DMS53 (cell line): ENCODE data around the gene TOP1.

Experiments used
- DNase-seq: peaks from one replicate; lab custom pipeline; 2025; lab: John Stamatoyannopoulos, UW

Gene TOP1

DNA sequence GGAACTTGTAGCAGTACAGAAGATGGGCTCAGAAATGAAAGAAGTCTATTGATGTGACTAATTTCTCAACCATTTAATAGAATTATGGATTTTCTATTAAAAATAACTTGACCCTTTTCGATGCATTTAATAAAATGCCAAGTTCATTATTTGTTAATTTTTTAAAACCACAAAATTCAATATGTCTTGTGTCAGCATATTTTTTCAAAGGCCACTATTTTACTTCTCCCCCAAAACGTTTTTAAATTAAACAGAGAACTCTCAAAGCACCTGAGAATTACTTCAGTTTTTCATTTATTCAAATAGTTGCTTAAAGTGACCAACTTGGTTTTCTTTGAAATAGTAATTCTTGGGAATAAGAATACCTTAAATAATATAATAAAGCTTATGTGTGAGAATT, 8.6 kb downstream of the TOP1 start:
- DNase-seq, result no peak

DNA sequence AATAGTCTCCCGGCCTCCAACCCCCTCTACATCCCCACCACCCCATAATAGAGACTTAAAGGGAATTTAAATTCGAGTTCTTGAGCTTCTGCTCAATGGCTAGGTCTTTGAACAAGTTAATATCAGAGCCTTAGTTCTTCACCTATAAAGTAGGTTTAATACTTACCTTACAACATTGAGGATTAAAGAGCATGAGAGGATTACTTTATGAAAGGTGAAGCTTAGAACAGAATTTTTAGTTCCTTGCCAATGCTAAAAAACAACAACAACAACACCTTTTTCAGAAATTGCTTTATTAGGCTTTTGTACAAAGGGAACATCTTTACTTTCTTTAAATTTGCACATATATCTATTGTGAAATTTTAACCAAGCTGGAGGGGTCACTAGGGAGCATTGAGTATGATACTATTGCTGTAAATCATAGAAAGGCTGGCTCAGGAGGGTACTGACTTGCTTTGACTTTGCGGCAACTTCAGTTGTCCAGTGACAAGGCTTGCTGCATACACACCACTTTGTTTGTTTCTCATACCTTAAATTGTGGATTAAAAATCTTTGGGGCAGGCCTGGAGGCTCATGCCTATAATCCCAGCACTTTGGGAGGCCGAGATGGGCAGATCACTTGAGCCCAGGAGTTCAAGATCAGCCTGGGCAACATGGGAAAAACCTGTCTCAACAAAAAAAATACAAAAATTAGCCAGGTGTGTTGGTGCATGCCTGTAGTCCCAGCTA, 9.7 kb downstream of the TOP1 start:
- DNase-seq, result no peak

DNA sequence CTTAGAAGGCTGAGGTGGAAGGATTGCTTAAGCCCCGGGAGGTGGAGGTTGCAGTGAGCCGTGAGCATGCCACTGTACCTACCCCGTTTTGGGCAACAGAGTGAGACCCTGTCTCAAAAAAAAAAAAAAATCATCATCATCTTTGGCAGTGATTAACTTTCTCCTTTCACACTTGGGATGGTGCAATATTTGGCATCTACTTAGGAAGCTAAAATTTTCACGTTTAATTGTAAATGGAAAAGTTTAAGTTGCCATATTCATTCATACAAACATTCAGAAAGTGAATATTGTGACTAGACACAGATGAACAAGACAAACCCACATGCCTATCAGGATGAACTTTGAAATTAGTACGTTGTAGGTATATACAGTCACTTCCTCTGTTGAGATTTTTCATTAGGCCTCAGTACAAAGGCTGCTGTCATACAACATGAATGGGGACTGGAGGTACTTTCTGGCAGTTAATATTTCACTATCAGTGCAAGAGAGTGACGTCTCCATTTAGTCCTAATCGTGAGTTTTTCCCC, 10.3 kb downstream of the TOP1 start:
- no peak for DNase-seq

DNA sequence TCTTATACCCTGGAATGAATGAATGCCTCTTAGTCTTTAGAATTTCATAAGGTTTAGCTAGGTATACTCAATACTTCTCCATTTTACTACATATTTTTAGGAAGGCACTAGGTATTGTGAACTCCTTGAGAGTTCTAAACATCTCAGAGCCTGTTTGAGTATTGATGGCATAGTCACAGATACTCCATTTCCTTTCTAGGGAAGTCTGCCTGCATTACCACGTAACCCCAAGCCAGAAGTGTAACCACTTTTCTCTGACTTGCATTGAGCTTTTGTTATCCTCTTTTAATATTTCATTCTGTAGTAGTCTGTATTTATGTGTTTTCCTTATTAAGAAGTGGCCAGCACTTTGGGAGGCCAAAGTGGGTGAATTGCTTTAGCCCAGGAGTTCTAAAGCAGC, 12.2 kb downstream of the TOP1 start:
- DNase-seq, result no peak

DNA sequence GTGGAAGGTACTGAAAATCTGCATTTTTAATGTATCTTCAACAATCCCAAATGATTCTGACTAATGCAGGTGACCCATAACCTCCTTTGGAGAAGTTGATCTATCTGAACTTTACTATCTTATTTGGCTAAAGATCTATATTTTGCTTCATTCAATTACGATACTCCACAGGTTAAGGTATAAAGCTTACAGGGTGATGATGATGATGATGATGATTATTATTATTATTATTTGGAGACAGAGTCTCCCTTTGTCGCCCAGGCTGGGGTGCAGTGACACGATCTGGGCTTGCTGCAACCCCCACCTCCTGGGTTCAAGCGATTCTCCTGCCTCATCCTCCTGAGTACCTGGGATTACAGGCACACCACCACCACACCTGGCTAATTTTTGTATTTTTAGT, 13.1 kb downstream of the TOP1 start:
- DNase-seq, result no peak

DNA sequence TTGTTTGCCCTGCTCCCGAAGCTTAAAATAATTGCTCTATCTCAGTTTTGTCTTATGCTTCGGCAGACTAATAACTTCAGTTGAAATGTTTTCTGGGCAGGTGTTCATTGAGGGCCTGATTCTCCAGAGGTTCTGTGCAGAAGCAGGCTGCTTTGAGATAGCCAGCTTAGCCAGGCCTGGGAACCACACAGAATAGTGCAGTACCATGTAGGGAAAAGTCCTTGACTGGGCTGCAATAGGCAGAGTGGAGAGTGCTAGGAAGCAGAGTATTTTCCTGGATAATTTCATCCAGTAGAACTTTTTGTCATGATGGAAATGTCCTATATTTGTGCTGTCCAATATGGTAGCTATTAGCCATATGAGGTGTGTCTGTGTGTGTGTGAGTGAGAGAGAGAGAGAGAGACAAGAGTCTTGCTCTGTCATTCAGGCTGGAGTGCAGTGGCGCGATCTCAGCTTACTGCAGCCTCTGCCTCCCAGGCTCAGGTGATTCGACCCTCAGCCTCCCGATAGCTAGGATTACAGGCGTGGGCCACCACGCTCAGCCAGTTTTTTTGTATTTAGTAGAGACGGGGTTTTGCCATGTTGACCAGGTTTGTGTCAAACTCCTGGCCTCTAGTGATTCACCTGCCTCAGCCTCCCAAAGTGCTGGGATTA, 15.9 kb downstream of the TOP1 start:
- no peak for DNase-seq

DNA sequence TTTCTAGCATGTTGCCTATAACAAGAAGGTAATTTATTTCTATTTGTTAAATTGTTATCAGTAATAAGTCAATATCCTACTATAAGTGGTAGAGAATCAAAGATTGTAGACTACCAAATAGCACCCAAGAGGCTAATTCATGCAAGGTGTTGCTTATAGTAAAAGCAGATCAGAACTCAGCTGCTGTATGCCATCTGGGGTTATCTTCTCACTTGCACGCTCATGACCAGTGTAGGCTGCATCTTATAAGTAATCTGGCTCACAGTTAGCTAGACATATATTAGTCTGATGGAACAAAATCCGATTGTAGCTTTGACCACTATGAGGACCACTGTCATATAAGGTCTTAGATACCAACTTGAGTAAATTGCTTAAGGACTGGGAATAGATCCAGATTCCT, 17.0 kb downstream of the TOP1 start:
- DNase-seq, result no peak

DNA sequence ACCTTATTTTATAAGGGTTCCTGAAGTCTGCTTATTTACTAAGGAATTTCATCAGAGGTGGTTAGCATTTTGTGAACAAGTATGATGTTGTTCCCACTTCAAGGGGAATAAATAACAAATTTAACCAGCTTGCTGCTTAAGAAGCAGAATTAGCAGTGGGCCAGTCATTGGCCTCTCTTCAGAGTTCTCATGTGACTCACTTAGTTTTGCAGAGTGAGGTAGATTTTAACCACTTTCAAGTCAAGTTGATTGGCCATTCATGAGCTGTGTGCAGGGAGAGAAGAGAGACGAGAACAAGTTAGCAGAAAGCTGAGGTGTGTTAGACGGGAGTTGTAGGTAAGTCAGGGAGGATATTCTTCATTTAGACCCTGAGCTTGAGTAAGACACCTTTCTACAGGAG, 18.1 kb downstream of the TOP1 start:
- no peak for DNase-seq

DNA sequence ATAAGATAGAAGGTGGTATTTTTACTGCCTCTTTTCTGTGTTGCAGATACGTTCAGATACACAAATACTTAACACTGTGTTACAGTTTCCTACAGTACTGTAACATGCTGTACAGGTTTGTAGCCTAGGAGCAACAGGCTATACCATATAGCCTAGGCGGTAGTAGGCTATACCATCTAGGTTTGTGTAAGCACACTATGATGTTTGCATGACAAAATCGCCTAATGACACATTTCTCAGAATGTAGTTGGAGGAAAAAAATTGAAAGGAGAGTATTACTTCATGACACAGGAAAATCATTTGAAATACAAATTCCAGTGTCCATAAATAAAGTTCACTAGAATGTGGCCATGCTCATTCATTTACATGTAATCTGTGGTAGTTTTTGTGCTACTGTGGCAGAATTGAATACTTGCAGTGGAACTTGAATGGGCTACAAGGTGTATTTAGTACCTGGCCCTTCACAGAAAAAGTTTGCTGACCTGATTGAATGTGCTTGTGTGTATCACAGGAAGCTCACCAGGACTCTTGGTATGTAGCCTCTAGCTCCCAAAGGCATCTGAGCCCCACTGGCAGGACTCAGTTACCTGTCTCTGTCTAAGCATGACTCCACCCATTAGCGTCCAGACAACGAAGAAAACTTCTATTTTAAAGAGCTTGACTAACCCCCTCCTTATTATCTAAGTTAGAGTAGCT, 18.8 kb downstream of the TOP1 start:
- no peak for DNase-seq

DNA sequence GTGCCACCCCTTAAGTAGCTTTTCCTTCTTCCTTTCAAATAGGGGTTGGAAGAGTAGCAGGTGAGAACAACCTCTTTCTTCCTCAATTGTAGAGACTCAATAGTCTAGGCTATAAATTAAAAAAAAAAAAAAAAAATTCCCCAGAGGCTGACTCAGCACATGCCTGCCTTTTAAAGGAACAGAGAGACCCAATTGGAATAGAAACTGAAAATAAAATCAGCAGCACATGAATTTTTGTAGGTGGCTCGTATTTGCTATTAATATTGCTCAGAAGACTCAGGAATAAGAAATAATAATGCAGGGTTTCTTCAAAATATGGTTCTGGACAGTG, 19.3 kb downstream of the TOP1 start:
- no peak for DNase-seq

DNA sequence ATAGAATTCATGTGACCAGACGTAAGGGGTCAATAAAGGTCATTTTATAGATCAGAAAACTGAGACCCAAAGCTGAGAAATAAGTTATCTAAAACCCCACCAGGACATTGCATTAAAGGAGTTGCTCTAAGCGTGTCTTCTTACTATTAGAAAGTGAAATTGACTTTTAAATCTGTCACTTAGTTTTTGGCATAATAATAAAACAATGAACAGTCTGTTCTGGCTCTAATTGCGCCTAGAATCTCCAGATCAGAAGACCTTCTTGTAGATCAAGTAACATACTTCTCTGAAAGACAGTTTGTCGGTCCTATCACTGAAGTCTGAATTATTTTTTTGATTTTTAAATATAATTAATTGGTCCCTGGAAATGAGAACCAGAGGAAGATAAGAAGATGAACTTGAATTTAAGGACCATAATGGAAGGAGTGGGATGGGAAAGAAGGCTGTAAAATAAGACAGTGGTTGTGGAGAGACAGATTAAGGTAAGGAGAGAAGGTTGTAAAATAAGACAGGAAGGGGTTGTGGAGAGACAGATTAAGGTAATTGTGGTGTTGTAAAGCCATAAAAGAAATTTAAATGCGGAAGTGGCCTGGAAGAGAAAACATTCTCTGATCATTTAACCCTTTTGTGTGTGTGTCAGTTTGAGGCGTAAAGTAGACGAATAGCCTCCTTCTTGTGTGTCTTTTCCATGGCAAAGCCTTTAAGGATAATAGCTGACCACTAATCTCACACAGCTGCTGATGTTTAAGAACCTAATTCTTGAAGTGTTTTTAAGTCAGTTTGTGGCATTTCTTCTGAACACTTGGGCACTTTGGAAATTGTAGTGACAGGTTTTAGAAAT, 20.1 kb downstream of the TOP1 start:
- no peak for DNase-seq

DNA sequence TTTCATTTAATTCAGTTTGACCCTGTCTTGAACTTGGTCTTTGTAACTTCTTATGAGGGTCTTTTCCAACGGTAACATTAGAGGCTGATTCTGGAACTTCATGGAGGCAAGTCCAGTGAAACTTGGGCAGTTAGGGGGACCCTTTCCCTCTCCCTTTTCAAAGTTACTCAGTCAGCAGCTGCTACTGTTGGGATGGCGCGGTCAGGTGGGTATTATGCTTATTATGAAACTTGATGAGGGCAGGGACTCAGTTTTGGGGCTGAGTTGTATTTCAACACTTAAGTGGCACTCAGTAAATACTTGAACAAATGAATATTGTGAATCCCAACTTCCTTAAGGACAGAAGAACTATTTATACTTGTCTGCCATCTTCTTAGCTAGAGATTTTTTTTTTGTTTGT, 20.8 kb downstream of the TOP1 start:
- DNase-seq, result peak; percentile 34

DNA sequence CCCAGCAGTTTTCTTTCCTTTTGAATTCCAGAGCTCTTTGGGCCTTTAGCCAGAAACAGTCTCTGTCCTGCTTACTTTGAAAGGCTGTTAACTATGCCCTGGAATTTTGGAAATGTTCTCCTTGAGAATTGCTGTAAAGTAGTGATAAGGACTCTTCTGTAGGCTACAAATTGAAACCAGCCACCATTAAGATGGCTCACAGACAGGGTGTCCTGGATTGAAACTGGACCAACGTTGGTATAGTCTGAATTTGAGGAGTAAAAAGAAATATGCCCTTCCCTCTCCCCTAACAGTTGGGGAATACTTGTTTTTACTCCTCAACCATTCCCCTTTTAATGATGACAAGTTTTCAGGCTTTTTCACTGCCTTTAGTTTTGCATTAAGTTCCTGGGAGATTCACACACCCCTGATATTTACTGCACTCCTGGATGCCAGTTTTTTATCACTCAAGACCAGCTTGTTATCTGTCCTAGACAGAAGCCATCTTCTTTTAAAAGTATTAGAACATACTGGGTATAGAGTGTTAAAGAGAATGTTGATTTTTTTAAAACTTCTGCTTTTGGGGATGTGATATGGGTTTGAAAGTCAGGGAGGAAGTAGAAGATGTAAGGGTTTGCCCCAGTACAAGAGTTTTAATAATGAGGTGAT, 21.9 kb downstream of the TOP1 start:
- no peak for DNase-seq

DNA sequence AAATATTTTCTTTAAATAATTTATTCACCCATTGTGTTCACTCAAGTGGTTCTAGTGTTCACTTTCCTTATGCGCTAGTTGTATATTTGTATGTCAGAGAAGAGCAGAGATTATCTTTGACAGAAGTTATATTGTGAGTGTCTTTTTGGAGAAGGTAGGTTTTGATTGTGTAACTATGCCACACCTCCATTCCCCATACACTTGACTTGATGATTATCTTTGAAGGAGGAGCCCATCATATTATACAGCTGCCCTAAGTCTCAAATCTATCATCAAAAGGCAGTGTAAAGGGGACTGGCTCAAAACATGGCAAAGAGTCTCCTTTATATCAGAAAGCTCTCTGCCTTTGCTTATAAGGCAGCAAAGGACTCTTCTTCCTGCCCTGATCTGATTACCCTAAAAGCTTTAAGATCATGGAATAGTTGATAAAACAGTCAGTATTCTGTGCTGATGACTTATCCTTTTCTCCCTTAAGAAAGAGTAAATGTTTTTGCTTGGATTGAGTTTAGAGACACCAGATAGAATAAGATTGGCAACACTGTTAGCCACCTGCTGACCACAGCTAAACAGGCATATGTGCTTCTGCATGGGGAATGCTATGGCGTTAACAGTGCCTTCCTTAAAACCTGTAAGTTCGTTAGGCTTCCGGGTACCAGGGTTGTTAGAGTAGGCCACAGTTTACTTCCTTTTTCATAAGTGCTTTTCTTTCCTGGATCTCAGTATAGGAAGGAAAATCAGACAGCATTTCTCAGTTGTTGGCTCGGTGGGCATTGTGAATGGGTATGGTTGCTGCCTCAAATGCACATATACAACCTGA, 22.6 kb downstream of the TOP1 start:
- DNase-seq, result no peak

DNA sequence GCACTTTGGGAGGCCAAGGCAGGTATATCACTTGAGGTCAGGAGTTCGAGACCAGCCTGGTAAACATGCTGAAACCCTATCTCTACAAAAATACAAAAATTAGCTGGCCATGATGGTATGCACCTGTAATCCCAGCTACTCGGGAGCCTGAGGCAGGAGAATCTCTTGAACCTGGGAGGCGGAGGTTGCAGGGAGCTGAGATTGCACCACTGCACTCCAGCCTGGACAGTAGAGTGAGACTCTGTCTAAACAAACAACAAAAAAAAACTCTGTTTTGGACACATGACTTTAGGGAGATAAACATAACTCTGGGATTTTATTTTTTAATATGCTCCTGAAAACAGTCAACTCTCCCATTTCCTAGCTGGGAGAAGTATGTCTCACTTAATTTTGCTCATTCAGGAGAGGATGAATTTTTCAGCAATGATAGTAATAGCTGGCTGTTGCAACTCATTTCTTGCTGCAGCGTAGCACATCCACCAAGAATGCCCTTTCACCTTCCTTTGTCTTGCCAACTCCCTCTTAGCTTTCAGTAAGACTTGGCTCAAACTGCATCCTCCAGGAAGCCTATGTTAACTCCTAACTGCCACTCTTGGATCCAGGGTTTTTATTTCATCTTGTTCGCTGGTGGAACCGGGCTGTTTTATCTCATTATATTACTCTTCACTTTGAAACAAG, 24.3 kb downstream of the TOP1 start:
- DNase-seq, result no peak

DNA sequence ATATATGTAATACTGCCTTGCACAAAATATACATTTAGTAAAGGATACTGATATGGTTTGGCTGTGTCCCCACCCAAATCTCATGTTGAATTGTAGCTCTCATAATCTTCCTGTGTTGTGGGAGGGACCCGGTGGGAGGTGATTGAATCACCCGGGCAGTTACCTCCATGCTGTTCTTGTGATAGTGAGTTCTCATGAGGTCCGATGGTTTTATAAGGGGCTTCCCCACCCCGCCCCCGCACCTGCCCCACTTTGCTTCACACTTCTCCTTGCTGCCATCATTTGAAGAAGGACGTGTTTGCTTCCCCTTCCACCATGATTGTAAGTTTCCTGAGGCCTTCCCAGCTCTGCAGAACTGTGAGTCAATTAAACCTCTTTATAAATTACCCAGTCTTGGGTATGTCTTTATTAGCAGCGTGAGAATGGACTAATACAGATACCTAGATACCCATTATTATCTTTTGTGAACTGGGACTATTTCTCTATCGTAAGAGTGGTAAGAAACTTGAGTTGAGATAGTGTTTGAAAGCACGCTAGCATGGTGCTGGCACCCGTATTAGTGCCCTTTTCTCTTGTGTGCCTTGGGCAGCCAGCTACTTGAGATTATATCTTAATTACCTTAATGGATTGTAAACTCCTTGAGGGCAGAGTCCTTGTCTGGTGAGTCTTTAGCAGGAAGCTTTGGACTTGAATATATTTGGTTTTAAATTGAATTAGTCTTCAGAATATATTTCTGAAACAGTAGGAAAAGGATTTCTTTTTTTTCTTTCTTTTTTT, 25.6 kb downstream of the TOP1 start:
- DNase-seq, result no peak

DNA sequence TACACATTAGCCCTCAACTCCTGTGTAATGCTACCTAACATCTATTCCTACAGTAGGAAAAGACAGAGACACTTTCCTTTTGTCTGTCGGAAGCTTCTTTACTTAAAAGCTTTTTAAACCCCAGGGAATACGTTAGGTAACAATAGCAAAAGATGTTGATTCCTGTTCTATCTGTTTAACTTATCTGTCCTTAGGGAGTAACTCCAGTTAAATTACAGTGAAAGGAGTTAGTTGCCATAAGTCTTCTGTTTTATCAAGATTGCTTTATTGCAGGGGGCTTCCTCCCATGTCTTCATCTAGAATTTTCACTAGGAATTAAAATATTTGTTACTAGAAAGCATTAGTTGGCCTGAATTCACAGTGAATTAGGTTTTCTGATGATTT, 26.2 kb downstream of the TOP1 start:
- DNase-seq, result no peak

DNA sequence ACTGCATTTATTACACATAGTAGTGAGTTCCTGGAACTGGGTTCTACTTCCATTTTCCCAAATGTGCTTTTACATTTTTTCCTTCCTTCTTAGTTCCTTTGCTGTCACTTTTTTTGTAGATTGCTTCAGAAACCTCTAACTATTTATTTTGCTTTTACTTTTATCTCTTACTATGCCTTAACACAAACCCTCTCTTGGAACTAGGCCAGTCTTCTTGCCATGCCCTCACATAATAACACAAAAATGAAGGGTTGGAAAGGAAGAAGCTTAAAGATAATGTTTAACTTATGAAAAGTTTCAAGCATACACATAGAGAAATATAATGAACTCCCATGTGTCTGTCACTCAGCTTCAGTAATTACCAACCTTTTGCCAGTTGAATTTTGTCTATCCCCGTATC, 27.1 kb downstream of the TOP1 start:
- no peak for DNase-seq

DNA sequence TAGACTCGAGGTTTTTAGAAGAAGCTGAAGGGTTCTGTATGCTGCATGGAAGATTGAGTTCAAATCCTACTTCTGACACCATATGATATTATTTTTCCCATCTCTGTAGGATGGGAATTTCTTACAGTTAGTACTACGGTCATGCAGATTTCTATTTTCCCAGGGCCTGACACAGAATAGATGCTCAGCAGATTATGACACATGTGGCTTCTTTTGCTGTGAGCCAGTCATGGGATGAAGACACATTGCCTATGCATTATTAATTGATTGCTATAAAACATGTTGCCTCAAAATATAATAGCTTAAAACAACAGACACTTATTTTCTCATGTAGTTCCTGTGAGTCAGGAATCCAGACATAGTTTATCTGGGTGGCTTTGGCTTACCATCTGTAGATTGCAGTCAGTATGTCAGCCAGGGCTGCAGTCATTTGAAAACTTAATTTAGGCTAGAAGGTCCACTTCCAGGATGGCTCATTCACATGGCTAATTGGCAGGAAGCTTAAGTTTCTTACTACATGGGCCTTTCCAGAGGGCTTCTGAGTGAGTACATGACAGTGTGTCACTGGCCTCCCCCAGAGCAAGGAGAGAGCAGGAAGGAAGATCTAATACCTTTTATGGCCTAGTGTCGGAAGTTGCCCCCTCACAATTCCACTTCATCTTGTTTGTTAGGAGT, 29.5 kb downstream of the TOP1 start:
- DNase-seq, result peak; percentile 95
